GM23338 (cell line): ENCODE data around the gene UBE2K. TPM values are rescaled to one million over a fixed set of nuclear protein-coding genes. Genes with fewer than 3 reads are reported as not detected.

ENCODE experiments used
- ATAC-seq: fragments of 200-7000 bp; cut with Tn5 transposase; 3 replicates; pipeline ENCODE4 v1.9.1; 2020
- DNase-seq: peaks from one replicate; pipeline ENCODE4 v3.0.0-alpha.2; 2015; ENCODE audit warnings: low spot score
- H2AFZ ChIP-seq: fragments of 200-600 bp; sonication (generic); 2 replicates; pipeline ENCODE4 v1.8.0; 2016; ENCODE audit warnings: antibody characterized with exemption, mild to moderate bottlenecking, moderate library complexity
- H3F3A ChIP-seq: fragments of 200-600 bp; sonication (generic); replicated peaks from 2 replicates; pipeline ENCODE4 v1.8.0; 2017; ENCODE audit warnings: antibody characterized with exemption, mixed run types, low read depth
- H3K27ac ChIP-seq: fragments of 200-600 bp; sonication (generic); 2 replicates; pipeline ENCODE4 v1.6.1; 2016; ENCODE audit warnings: low read depth
- H3K27me3 ChIP-seq: fragments of 200-600 bp; sonication (generic); 2 replicates; pipeline ENCODE4 v1.8.0; 2016; ENCODE audit warnings: mild to moderate bottlenecking, mixed run types, moderate library complexity; ENCODE audit not compliant: insufficient read depth
- H3K36me3 ChIP-seq: fragments of 200-600 bp; sonication (generic); 2 replicates; pipeline ENCODE4 v1.8.0; 2016; ENCODE audit warnings: mild to moderate bottlenecking; ENCODE audit not compliant: insufficient read depth
- H3K4me1 ChIP-seq: fragments of 200-600 bp; sonication (generic); 2 replicates; pipeline ENCODE4 v1.8.0; 2016; ENCODE audit warnings: mild to moderate bottlenecking, moderate library complexity; ENCODE audit not compliant: insufficient read depth
- H3K4me2 ChIP-seq: fragments of 200-600 bp; sonication (generic); 2 replicates; pipeline ENCODE4 v1.7.1; 2017; ENCODE audit warnings: mixed run types
- H3K4me3 ChIP-seq: fragments of 200-600 bp; sonication (generic); 2 replicates; pipeline ENCODE4 v1.6.1; 2016; ENCODE audit warnings: mixed run types
- H3K79me2 ChIP-seq: fragments of 200-600 bp; sonication (generic); replicated peaks from 2 replicates; pipeline ENCODE4 v1.8.0; 2017; ENCODE audit warnings: mild to moderate bottlenecking; ENCODE audit not compliant: insufficient read depth
- H3K9me2 ChIP-seq: fragments of 200-600 bp; sonication (generic); 2 replicates; pipeline ENCODE4 v1.8.0; 2017; ENCODE audit not compliant: insufficient read depth
- H4K20me1 ChIP-seq: fragments of 200-600 bp; sonication (generic); replicated peaks from 2 replicates; pipeline ENCODE4 v1.8.0; 2017; ENCODE audit warnings: mild to moderate bottlenecking; ENCODE audit not compliant: insufficient read depth
- H3K27ac Mint-ChIP-seq: 2 replicates; pipeline ENCODE4 v1.8.0; 2020; ENCODE audit warnings: inconsistent platforms, mild to moderate bottlenecking, moderate library complexity, mixed read lengths
- H3K27me3 Mint-ChIP-seq: 3 replicates; pipeline ENCODE4 v1.8.0; 2022; ENCODE audit warnings: low read depth, mild to moderate bottlenecking, moderate library complexity, mixed read lengths, inconsistent platforms; ENCODE audit not compliant: insufficient read depth, poor library complexity
- H3K36me3 Mint-ChIP-seq: 3 replicates; pipeline ENCODE4 v1.8.0; 2021; ENCODE audit warnings: low read depth, mild to moderate bottlenecking, inconsistent platforms, moderate library complexity, mixed read lengths
- H3K4me1 Mint-ChIP-seq: 3 replicates; pipeline ENCODE4 v1.8.0; 2020; ENCODE audit warnings: mild to moderate bottlenecking, inconsistent platforms, mixed read lengths
- H3K4me3 Mint-ChIP-seq: 3 replicates; pipeline ENCODE4 v1.8.0; 2021; ENCODE audit warnings: moderate library complexity, mild to moderate bottlenecking, inconsistent platforms, mixed read lengths
- H3K9me3 Mint-ChIP-seq: 3 replicates; pipeline ENCODE4 v1.8.0; 2020; ENCODE audit warnings: moderate library complexity, mild to moderate bottlenecking, inconsistent platforms, mixed read lengths
- CREB1 ChIP-seq: fragments of 250-450 bp; sonication (Bioruptor Pico); IDR thresholded peaks from 2 replicates; pipeline ENCODE4 v1.5.0; 2020; ENCODE audit warnings: low read depth, mild to moderate bottlenecking, moderate library complexity
- ETS1 ChIP-seq: IDR thresholded peaks from 2 replicates; pipeline ENCODE4 v1.6.1; 2016; ENCODE audit warnings: antibody characterized with exemption
- EZH2 ChIP-seq: fragments of 200-600 bp; sonication (generic); IDR thresholded peaks from one replicate; pipeline ENCODE4 v1.8.0; 2017; ENCODE audit warnings: antibody characterized with exemption, mild to moderate bottlenecking, low read depth; ENCODE audit not compliant: unreplicated experiment
- EZH2phosphoT487 ChIP-seq: fragments of 200-600 bp; sonication (generic); IDR thresholded peaks from one replicate; pipeline ENCODE4 v1.8.1; 2018; ENCODE audit warnings: antibody characterized with exemption; ENCODE audit not compliant: unreplicated experiment
- JUNB ChIP-seq: IDR thresholded peaks from one replicate; pipeline ENCODE4 v1.6.1; 2016; ENCODE audit warnings: antibody characterized with exemption; ENCODE audit not compliant: unreplicated experiment
- NANOG ChIP-seq: IDR thresholded peaks from 2 replicates; pipeline ENCODE4 v1.6.1; 2016; ENCODE audit warnings: antibody characterized with exemption, borderline replicate concordance
- POLR2AphosphoS5 ChIP-seq: IDR thresholded peaks from 2 replicates; pipeline ENCODE4 v1.6.1; 2016; ENCODE audit warnings: antibody characterized with exemption, low read depth
- STAT1 ChIP-seq: IDR thresholded peaks from one replicate; pipeline ENCODE4 v1.6.1; 2016; ENCODE audit warnings: antibody characterized with exemption; ENCODE audit not compliant: unreplicated experiment
- ZNF114 ChIP-seq: fragments of 250-450 bp; sonication (Bioruptor Pico); IDR thresholded peaks from 2 replicates; pipeline ENCODE4 v1.5.0; 2020; ENCODE audit warnings: mild to moderate bottlenecking, moderate library complexity
- ZNF462 ChIP-seq: fragments of 250-450 bp; sonication (Bioruptor Pico); IDR thresholded peaks from 2 replicates; pipeline ENCODE4 v1.5.0; 2020; ENCODE audit warnings: mild to moderate bottlenecking, moderate library complexity
- polyA plus RNA-seq: library from polyadenylated mRNA; unstranded; fragments of >200 nt; fragmentation: Nextera tagmentation; extraction: Ambion mirVana; gene quantifications from 2 replicates; pipeline ENCODE4 v1.2.1, GENCODE V29; 2016
- total RNA-seq: library from RNA; depleted of rRNA; stranded (reverse); fragments of >200 nt; shearing (Covaris generic); gene quantifications from 2 replicates; pipeline ENCODE4 v1.2.3, GENCODE V29; 2014

UBE2K gene
- total and polyA plus RNA-seq, 2 experiments from 2014 or later = 97.7 to 207 TPM

DNA sequence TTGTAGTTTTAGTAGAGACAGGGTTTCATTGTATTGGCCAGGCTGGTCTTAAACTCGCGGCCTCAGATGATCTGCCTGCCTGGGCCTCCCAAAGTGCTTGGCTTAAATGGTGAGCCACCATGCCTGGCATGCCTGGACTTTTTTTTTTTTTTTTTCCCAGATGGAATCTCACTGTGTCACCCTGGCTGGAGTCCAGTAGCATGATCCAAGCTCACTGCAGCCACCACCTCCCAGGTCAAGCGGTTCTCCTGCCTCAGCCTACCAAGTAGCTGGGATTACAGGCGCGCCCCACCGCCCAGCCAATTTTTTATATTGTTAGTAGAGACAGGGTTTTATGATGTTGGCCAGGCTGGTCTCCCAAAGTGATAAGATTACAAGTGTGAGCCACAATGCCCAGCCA is 8.4 kb downstream of the UBE2K start:
- no peaks in the 10 kb centered on the region; the same call in 1 of the 2 replicates for H3K36me3 ChIP-seq
- H3K4me2 ChIP-seq = no peak overlapping the region
- H3K36me3 Mint-ChIP-seq = peaks cover 28% of the 10 kb centered on the region; the same call in 2 of the 3 replicates
- peak overlapping the region; percentile 28; the same call in 1 of the 2 replicates for H3K27ac Mint-ChIP-seq
- no peaks in the 10 kb centered on the region for H3K4me1 ChIP-seq
- H3K27ac ChIP-seq = no peak overlapping the region
- H3F3A ChIP-seq = no peaks in the 10 kb centered on the region
- ATAC-seq = no peak
- no peak overlapping the region for H2AFZ ChIP-seq
- H3K4me3 ChIP-seq = no peak overlapping the region
- peaks cover 8% of the 10 kb centered on the region; the same call in 2 of the 3 replicates for H3K4me1 Mint-ChIP-seq
- H3K9me3 Mint-ChIP-seq = no peaks in the 10 kb centered on the region
- H3K79me2 ChIP-seq = peaks cover 100% of the 10 kb centered on the region
- H3K9me2 ChIP-seq = no peaks in the 10 kb centered on the region
- H3K27me3 ChIP-seq = no peaks in the 10 kb centered on the region
- peaks cover 70% of the 10 kb centered on the region for H4K20me1 ChIP-seq
- no peak for DNase-seq
- no peak overlapping the region for H3K4me3 Mint-ChIP-seq
- TF ChIP-seq ZNF462 (CRISPR knock-in tag) = no peak
- no peak for TF ChIP-seq EZH2
- no peak for TF ChIP-seq POLR2AphosphoS5
- no peaks in the 10 kb centered on the region for H3K27me3 Mint-ChIP-seq

DNA sequence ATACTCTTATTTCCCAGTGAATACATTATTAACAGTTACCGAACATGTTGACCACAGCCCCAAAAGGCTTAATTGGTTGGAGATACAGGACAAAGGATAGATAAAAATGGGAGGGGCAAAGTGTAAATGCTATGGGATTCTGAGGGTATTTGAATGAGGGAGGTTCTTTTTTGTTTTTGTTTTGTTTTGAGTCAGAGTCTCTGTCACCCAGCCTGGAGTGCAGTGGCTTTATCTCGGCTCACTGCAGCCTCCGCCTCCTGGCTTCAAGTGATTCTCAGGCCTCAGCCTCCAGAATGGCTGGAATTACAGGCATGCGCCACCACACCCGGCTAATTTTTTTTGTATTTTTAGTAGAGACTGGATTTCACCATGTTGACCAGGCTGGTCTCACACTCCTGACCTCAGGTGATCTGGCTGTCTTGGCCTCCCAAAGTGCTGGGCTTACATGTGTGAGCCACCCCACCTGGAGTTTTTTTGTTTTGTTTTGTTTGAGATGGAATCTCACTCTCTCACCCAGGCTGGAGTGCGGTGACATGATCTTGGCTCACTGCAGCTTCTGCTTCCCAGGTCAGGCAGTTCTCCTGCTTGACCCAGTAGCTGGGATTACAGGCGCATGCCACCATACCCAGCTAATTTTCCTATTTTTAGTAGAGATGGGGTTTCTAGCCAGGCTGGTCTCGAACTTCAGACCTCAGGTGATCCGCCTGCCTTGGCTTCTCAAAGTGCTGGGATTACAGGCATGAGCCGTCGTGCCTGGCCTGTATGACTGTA is 9.0 kb downstream of the UBE2K start:
- Histone ChIP-seq H4K20me1 (peaks cover 68% of the 10 kb centered on the region), H3K79me2 (peaks cover 100% of the 10 kb centered on the region), H3F3A (no peaks in the 10 kb centered on the region), H3K4me1 (no peaks in the 10 kb centered on the region), H3K4me3 (no peak overlapping the region), H3K4me2 (no peak overlapping the region), H3K9me2 (no peaks in the 10 kb centered on the region), H3K27ac (peak overlapping the region; percentile 75), H3K36me3 (no peaks in the 10 kb centered on the region; the same call in 1 of the 2 replicates), H3K27me3 (no peaks in the 10 kb centered on the region), H2AFZ (no peak overlapping the region)
- no peaks in the 10 kb centered on the region for H3K27me3 Mint-ChIP-seq
- DNase-seq = peak; percentile 52
- H3K9me3 Mint-ChIP-seq = no peaks in the 10 kb centered on the region
- peaks cover 29% of the 10 kb centered on the region; the same call in 2 of the 3 replicates for H3K36me3 Mint-ChIP-seq
- no peak overlapping the region for H3K4me3 Mint-ChIP-seq
- H3K27ac Mint-ChIP-seq = peak overlapping the region; percentile 28; the same call in 1 of the 2 replicates
- peak; percentile 32 for ATAC-seq
- H3K4me1 Mint-ChIP-seq = peaks cover 8% of the 10 kb centered on the region; the same call in 2 of the 3 replicates
- TF ChIP-seq JUNB (no peak), ETS1 (no peak), NANOG (no peak), STAT1 (no peak), EZH2 (no peak), EZH2phosphoT487 (no peak), CREB1 (CRISPR knock-in tag) (no peak), ZNF114 (CRISPR knock-in tag) (no peak)
